GM12891 (cell line): Measurements from ENCODE around the gene MARK2.

ENCODE experiments used
- PAX5 ChIP-seq: IDR thresholded peaks from 2 replicates; pipeline ENCODE4 v1.6.1; 2011; ENCODE audit warnings: low read length, moderate library complexity, mild to moderate bottlenecking; ENCODE audit not compliant: insufficient read depth, severe bottlenecking
- POLR2A ChIP-seq: IDR thresholded peaks from 2 replicates; pipeline ENCODE4 v1.6.1; 2011; ENCODE audit warnings: low read depth, low read length, control low read depth
- POLR2AphosphoS5 ChIP-seq: IDR thresholded peaks from 2 replicates; pipeline ENCODE4 v1.6.1; 2011; ENCODE audit warnings: low read depth, low read length, control low read depth
- SPI1 ChIP-seq: IDR thresholded peaks from 2 replicates; pipeline ENCODE4 v1.6.1; 2011; ENCODE audit warnings: low read depth, low read length, control low read depth
- TAF1 ChIP-seq: IDR thresholded peaks from 2 replicates; pipeline ENCODE4 v1.6.1; 2011; ENCODE audit warnings: low read depth, low read length, control low read depth

DNA sequence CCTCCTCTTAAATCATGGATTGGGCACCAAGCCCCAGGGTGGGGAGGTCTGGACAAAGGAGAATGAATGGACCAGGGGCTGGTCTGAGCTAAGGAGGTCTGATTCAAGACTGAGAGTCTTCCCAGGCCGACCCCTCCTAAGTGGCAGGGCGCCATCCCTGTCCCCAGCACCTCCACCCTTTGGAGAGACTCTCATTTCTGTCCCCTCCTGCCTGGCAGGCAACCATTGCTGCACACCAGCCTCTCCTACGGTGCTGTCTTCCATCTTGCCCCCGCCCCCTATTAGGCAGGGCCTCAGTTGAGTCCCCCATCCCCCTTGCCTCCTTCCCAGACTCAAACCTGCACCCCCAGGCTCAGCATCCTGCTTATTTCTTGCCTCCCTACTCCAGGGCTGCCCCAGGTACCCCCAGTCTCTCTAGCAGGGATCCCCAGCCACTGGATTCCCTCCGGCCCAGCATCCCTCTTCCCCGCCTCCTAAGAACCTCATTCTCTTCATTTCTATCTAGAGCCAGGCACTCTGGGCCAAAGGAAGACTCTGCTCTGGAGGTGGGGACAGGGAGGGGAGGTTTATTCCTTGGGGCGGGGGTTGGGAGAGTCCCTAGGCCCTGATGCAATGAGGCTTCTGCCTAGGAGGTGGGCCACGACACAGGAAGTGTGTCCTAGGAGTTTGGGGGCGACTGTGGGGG is 79.7 kb downstream of the MARK2 start:
- TF ChIP-seq POLR2A (no peak), POLR2AphosphoS5 (no peak), PAX5 (no peak), SPI1 (no peak), TAF1 (no peak)
